Endothelial cell (in vitro differentiated cells): Measurements from ENCODE around the gene GJD2. TPM values are rescaled to one million over a fixed set of nuclear protein-coding genes. Genes with fewer than 3 reads are reported as not detected.

Source experiments
- DNase-seq: peaks from one replicate; pipeline ENCODE4 v3.0.0; 2021; ENCODE audit warnings: low spot score
- H3K27ac Mint-ChIP-seq: one replicate; pipeline ENCODE4 v1.8.0; 2021; ENCODE audit warnings: mixed read lengths, inconsistent platforms; ENCODE audit not compliant: unreplicated experiment
- H3K27me3 Mint-ChIP-seq: one replicate; pipeline ENCODE4 v1.8.0; 2021; ENCODE audit warnings: mild to moderate bottlenecking, moderate library complexity, mixed read lengths, inconsistent platforms; ENCODE audit not compliant: unreplicated experiment
- H3K36me3 Mint-ChIP-seq: one replicate; pipeline ENCODE4 v1.8.0; 2021; ENCODE audit warnings: mild to moderate bottlenecking, low read depth, mixed read lengths, inconsistent platforms; ENCODE audit not compliant: unreplicated experiment
- H3K4me1 Mint-ChIP-seq: one replicate; pipeline ENCODE4 v1.8.0; 2021; ENCODE audit warnings: mild to moderate bottlenecking, mixed read lengths, inconsistent platforms; ENCODE audit not compliant: unreplicated experiment
- H3K4me3 Mint-ChIP-seq: one replicate; pipeline ENCODE4 v1.8.0; 2021; ENCODE audit warnings: mild to moderate bottlenecking, mixed read lengths, inconsistent platforms; ENCODE audit not compliant: unreplicated experiment
- H3K9me3 Mint-ChIP-seq: one replicate; pipeline ENCODE4 v1.8.0; 2021; ENCODE audit warnings: mixed read lengths, inconsistent platforms; ENCODE audit not compliant: unreplicated experiment
- CTCF ChIP-seq: fragments of 200-600 bp; sonication (generic); IDR thresholded peaks from one replicate; pipeline ENCODE4 v1.5.0; 2021; ENCODE audit warnings: antibody characterized with exemption; ENCODE audit not compliant: unreplicated experiment
- total RNA-seq: library from RNA; stranded (reverse); fragmentation: NEBNext Ultra II Directional; extraction: Animal tissue kit (Norgen Biotek cat#: 25700); gene quantifications from one replicate; pipeline ENCODE4 v1.2.1, GENCODE V29; 2021; ENCODE audit not compliant: unreplicated experiment

GJD2 gene
- total RNA-seq, 1 donor from 2014 or later, result 0.54 TPM

DNA sequence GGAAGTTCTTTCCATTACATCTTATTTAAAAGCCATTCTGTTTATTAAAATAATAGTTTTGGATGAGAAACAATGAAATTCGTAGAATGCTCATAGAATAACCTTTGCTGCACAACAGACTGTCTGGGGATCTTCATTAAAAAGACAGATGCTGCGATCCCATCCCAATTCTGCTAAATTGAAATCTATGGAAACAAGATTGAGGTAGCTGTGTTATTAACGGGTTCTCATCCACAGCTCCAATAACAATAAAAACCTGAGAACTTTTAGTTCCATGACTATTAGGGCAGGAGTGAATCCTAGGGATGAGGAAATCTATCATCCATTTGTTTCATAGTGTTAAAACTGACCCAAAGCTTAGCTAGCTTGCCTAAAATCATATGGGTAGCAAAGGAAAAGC lies 2.5 kb upstream of the GJD2 start:
- H3K27me3 Mint-ChIP-seq, result peaks cover 2% of the 10 kb centered on the region
- H3K4me3 Mint-ChIP-seq, result no peak overlapping the region
- no peak overlapping the region for H3K27ac Mint-ChIP-seq
- no peaks in the 10 kb centered on the region for H3K36me3 Mint-ChIP-seq
- no peak for DNase-seq
- H3K4me1 Mint-ChIP-seq, result peaks cover 32% of the 10 kb centered on the region
- TF ChIP-seq CTCF, result no peak
- H3K9me3 Mint-ChIP-seq, result no peaks in the 10 kb centered on the region

DNA sequence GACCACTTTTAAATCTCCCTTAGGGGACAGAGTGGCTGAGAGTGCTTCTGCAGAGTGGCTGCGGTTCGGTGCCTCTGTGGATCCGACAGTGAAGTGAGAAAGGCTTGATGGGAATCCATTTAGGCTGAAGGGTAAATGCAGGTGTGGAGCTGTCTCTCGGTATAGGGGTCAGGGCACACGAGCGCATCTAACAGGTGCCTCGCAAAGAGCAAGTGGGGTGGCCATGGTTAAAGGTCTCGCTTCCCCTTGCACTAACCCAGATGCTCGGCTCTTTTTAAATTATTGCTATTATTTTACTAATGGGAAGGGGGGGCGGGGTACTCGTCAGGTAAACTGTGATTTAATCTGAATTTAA lies 598 bp upstream of the GJD2 start:
- Mint-ChIP-seq H3K36me3 (no peaks in the 10 kb centered on the region), H3K27me3 (peaks cover 2% of the 10 kb centered on the region), H3K4me3 (peak overlapping the region; percentile 66), H3K9me3 (no peaks in the 10 kb centered on the region), H3K27ac (no peak overlapping the region), H3K4me1 (peaks cover 27% of the 10 kb centered on the region)
- DNase-seq, result no peak
- TF ChIP-seq CTCF, result no peak

- peaks cover 3% of the 10 kb centered on the region for H3K27me3 Mint-ChIP-seq
- H3K36me3 Mint-ChIP-seq, result no peaks in the 10 kb centered on the region
- peaks cover 16% of the 10 kb centered on the region for H3K4me1 Mint-ChIP-seq
- H3K9me3 Mint-ChIP-seq, result no peaks in the 10 kb centered on the region
- no peak for TF ChIP-seq CTCF
- no peak for DNase-seq
- no peak overlapping the region for H3K27ac Mint-ChIP-seq
- no peak overlapping the region for H3K4me3 Mint-ChIP-seq
Observed at GRCh38 chr15:34754171-34754601, 612 bp downstream of the GJD2 start.

GRCh38 chr15:34753236-34753894 lies 1.4 kb downstream of the GJD2 start:
- H3K4me1 Mint-ChIP-seq, result peaks cover 11% of the 10 kb centered on the region
- no peak for TF ChIP-seq CTCF
- H3K9me3 Mint-ChIP-seq, result no peaks in the 10 kb centered on the region
- no peak overlapping the region for H3K4me3 Mint-ChIP-seq
- H3K27me3 Mint-ChIP-seq, result peaks cover 3% of the 10 kb centered on the region
- no peaks in the 10 kb centered on the region for H3K36me3 Mint-ChIP-seq
- H3K27ac Mint-ChIP-seq, result no peak overlapping the region
- DNase-seq, result peak; percentile 78

DNA sequence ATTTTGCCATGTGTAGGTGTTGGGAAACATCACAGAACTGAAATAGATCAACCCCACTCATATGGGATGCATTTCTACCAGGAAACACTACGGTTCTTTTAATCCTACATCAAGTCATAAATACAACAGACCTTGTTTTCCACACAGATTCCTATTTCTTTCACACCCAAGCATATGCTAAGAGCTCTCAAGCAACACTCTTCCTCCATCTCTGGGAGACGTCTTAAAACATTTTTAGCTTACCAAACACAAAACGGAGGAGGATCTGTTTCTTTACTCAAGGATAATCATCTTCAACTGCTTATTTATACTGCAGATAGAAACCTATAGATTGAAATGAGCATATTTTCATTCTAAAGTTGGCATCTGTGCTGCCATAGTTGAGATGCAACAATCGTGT lies 5.1 kb downstream of the GJD2 start:
- Mint-ChIP-seq H3K9me3 (no peaks in the 10 kb centered on the region), H3K4me3 (no peak overlapping the region), H3K36me3 (no peaks in the 10 kb centered on the region), H3K4me1 (peaks cover 11% of the 10 kb centered on the region), H3K27ac (no peak overlapping the region), H3K27me3 (peaks cover 1% of the 10 kb centered on the region)
- no peak for DNase-seq
- TF ChIP-seq CTCF, result no peak
